CD4-positive, CD25-positive, alpha-beta regulatory T cell (primary cell): ENCODE results near the gene CNGA4. TPM values are rescaled to one million over a fixed set of nuclear protein-coding genes. Genes with fewer than 3 reads are reported as not detected.

Experiments used
- ATAC-seq, 2 donors: fragments of 150-1000 bp; cut with Tn5 transposase; one replicate each; pipeline ENCODE4 v1.10.0; 2021; ENCODE audit warnings: low read depth in 2 of 2, moderate number of reproducible peaks in 2 of 2, moderate library complexity in 1 of 2
- DNase-seq, 3 donors: peaks; one replicate each; pipeline versions ENCODE4 v3.0.0 to v3.0.0-alpha.2; 2012 to 2022; ENCODE audit warnings: mixed read lengths in 1 of 3
- H3K27ac ChIP-seq: one replicate; pipeline ENCODE4 v1.7.0; 2013; ENCODE audit warnings: mild to moderate bottlenecking, low read length; ENCODE audit not compliant: insufficient read depth, poor library complexity, severe bottlenecking
- H3K27me3 ChIP-seq: one replicate; pipeline ENCODE4 v1.7.0; 2013; ENCODE audit warnings: low read length; ENCODE audit not compliant: control insufficient read depth, insufficient read depth
- H3K36me3 ChIP-seq: one replicate; pipeline ENCODE4 v1.7.0; 2013; ENCODE audit warnings: mild to moderate bottlenecking, low read length, moderate library complexity; ENCODE audit not compliant: control insufficient read depth, insufficient read depth
- H3K4me1 ChIP-seq: 2 replicates; pipeline ENCODE4 v1.7.0; 2013; ENCODE audit warnings: mild to moderate bottlenecking, low read length; ENCODE audit not compliant: insufficient read depth, control insufficient read depth, poor library complexity, severe bottlenecking
- H3K4me3 ChIP-seq: one replicate; pipeline ENCODE4 v1.7.0; 2013; ENCODE audit warnings: low read depth, mild to moderate bottlenecking, low read length, moderate library complexity
- H3K9me3 ChIP-seq, 2 experiments: 1 replicate in 1 of 2; 2 replicates in 1 of 2; pipeline ENCODE4 v1.7.0; 2013; ENCODE audit warnings: low read length in 2 of 2, mild to moderate bottlenecking in 1 of 2, moderate library complexity in 1 of 2; ENCODE audit not compliant: control insufficient read depth in 2 of 2
- H3K27ac Mint-ChIP-seq, 3 donors: one replicate each; pipeline ENCODE4 v1.8.0; 2020 to 2022; ENCODE audit warnings: mild to moderate bottlenecking in 3 of 3, mixed read lengths in 3 of 3, moderate library complexity in 2 of 3
- H3K27me3 Mint-ChIP-seq: one replicate; pipeline ENCODE4 v1.8.0; 2022; ENCODE audit warnings: mild to moderate bottlenecking, mixed read lengths
- H3K36me3 Mint-ChIP-seq: one replicate; pipeline ENCODE4 v1.8.0; 2020; ENCODE audit warnings: mixed read lengths
- H3K4me1 Mint-ChIP-seq, 4 donors: one replicate each; pipeline ENCODE4 v1.8.0; 2020 to 2022; ENCODE audit warnings: mixed read lengths in 4 of 4, mild to moderate bottlenecking in 1 of 4
- H3K4me3 Mint-ChIP-seq, 4 donors: one replicate each; pipeline ENCODE4 v1.8.0; 2020 to 2022; ENCODE audit warnings: mild to moderate bottlenecking in 4 of 4, mixed read lengths in 4 of 4, moderate library complexity in 3 of 4
- H3K9me3 Mint-ChIP-seq, 7 donors: one replicate each; pipeline ENCODE4 v1.8.0; 2020 to 2022; ENCODE audit warnings: mixed read lengths in 7 of 7, mild to moderate bottlenecking in 3 of 7, moderate library complexity in 2 of 7
- polyA plus RNA-seq, 4 donors: library from polyadenylated mRNA; unstranded; fragments of 300-500 nt; fragmentation: Illumina TruSeq; gene quantifications; one replicate each; pipeline ENCODE4 v1.2.3, GENCODE V29; 2021
- total RNA-seq: library from RNA; stranded (reverse); gene quantifications from one replicate; pipeline ENCODE4 v1.2.3, GENCODE V29; 2022

CNGA4 gene
- total and polyA plus RNA-seq, 5 donors from 2014 or later, result 0.20 TPM; not detected in 4

GRCh38 chr11:6225896-6226295 lies 13.0 kb upstream of the CNGA4 start:
- DNase-seq (no peak), ATAC-seq (no peak)
- Histone ChIP-seq H3K27me3 (no peaks in the 10 kb centered on the region), H3K36me3 (peaks cover 35% of the 10 kb centered on the region), H3K4me3 (no peak overlapping the region), H3K4me1 (peaks cover 5% of the 10 kb centered on the region), H3K9me3 (no peaks in the 10 kb centered on the region), H3K27ac (no peak overlapping the region)
- H3K4me3 Mint-ChIP-seq, result no peak overlapping the region
- H3K9me3 Mint-ChIP-seq, result no peaks in the 10 kb centered on the region
- peaks cover 26% of the 10 kb centered on the region for H3K36me3 Mint-ChIP-seq
- peak overlapping the region in 1 of 3 donors; percentile 2 for H3K27ac Mint-ChIP-seq
- peaks cover 24 to 46% (median 43%) of the 10 kb centered on the region in 4 donors for H3K4me1 Mint-ChIP-seq
- H3K27me3 Mint-ChIP-seq, result no peaks in the 10 kb centered on the region

- Mint-ChIP-seq H3K9me3 (no peaks in the 10 kb centered on the region), H3K4me1 (peaks cover 24 to 59% (median 56%) of the 10 kb centered on the region in 4 donors), H3K27ac (no peak overlapping the region), H3K36me3 (peaks cover 15% of the 10 kb centered on the region), H3K4me3 (peak overlapping the region in 1 of 4 donors; percentile 26), H3K27me3 (no peaks in the 10 kb centered on the region)
- Histone ChIP-seq H3K9me3 (no peaks in the 10 kb centered on the region), H3K4me3 (no peak overlapping the region), H3K27me3 (no peaks in the 10 kb centered on the region), H3K4me1 (peaks cover 6% of the 10 kb centered on the region), H3K36me3 (peaks cover 11% of the 10 kb centered on the region), H3K27ac (no peak overlapping the region)
- DNase-seq (no peak), ATAC-seq (no peak)
Observed at GRCh38 chr11:6228520-6228919, 10.4 kb upstream of the CNGA4 start.

DNA sequence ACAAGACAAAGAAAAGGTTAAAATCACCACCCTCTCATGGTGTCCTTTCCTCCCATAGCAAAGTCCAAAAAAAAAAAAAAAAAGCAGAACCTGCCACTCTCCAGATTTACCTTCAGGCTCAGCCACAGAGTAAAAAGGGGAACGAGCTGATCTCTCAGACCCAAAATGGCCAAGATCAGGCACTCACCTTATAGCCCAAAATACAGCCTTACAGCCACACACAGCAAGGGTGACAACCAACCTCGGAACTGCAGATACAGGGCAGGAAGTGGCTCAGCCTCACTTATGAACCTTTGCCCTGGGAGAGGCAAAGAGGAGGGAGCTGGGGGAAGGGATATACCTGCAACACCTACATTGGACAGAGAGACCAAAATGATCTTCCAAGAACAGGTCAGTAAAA lies 9.0 kb upstream of the CNGA4 start:
- H3K4me3 ChIP-seq, result no peak overlapping the region
- no peaks in the 10 kb centered on the region for H3K27me3 ChIP-seq
- ATAC-seq (no peak), DNase-seq (peak in 1 of 3 donors; percentile 48)
- no peaks in the 10 kb centered on the region for H3K9me3 ChIP-seq
- peaks cover 24 to 69% (median 61%) of the 10 kb centered on the region in 4 donors for H3K4me1 Mint-ChIP-seq
- peaks cover 14% of the 10 kb centered on the region for H3K4me1 ChIP-seq
- no peak overlapping the region for H3K27ac ChIP-seq
- no peaks in the 10 kb centered on the region for H3K27me3 Mint-ChIP-seq
- H3K27ac Mint-ChIP-seq, result peak overlapping the region in 1 of 3 donors; percentile 21
- peak overlapping the region in 1 of 4 donors; percentile 24 for H3K4me3 Mint-ChIP-seq
- no peaks in the 10 kb centered on the region for H3K36me3 ChIP-seq
- peaks cover 11% of the 10 kb centered on the region for H3K36me3 Mint-ChIP-seq
- no peaks in the 10 kb centered on the region for H3K9me3 Mint-ChIP-seq

DNA sequence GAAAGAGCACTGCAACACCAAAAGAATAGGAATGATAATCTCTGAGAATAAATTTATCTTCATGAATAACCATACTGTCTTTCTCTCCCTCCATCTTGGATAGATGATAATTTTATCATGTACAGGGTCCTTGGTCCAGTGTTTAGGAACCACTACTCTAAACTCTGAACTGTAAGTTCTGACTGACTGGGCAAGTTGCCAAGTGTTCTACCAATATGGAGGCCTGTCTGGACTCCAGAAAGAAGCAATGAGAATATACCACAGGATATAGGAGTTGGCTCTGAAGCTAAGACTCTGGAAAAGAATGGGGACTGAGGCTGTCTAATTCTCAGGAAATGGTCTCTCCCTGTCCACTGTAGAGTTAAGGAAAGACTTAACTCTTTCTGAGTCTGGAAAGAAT lies 6.0 kb upstream of the CNGA4 start:
- Histone ChIP-seq H3K4me1 (peaks cover 21% of the 10 kb centered on the region), H3K27ac (no peak overlapping the region), H3K27me3 (no peaks in the 10 kb centered on the region), H3K9me3 (no peaks in the 10 kb centered on the region), H3K36me3 (no peaks in the 10 kb centered on the region), H3K4me3 (no peak overlapping the region)
- no peak for DNase-seq
- peak overlapping the region in 1 of 3 donors; percentile 13 for H3K27ac Mint-ChIP-seq
- peaks cover under 1% of the 10 kb centered on the region for H3K36me3 Mint-ChIP-seq
- H3K27me3 Mint-ChIP-seq, result no peaks in the 10 kb centered on the region
- H3K4me3 Mint-ChIP-seq, result peak overlapping the region in 2 of 4 donors; percentile 51 to 62
- no peak for ATAC-seq
- no peaks in the 10 kb centered on the region for H3K9me3 Mint-ChIP-seq
- H3K4me1 Mint-ChIP-seq, result peaks cover under 1 to 49% (median 45%) of the 10 kb centered on the region in 4 donors

- Mint-ChIP-seq H3K27ac (peak overlapping the region; percentile 92 to 99 (median 95)), H3K9me3 (no peaks in the 10 kb centered on the region), H3K4me3 (peak overlapping the region; percentile 93 to 100 (median 99)), H3K27me3 (no peaks in the 10 kb centered on the region), H3K36me3 (no peaks in the 10 kb centered on the region), H3K4me1 (peaks cover 0 to 49% (median 42%) of the 10 kb centered on the region in 4 donors)
- peak overlapping the region; percentile 76 for H3K27ac ChIP-seq
- H3K27me3 ChIP-seq, result peaks cover 3% of the 10 kb centered on the region
- peak overlapping the region; percentile 91 for H3K4me3 ChIP-seq
- H3K4me1 ChIP-seq, result peaks cover 21% of the 10 kb centered on the region
- DNase-seq (no peak), ATAC-seq (no peak)
- no peaks in the 10 kb centered on the region for H3K9me3 ChIP-seq
- no peaks in the 10 kb centered on the region for H3K36me3 ChIP-seq
Observed at GRCh38 chr11:6233984-6234386, 4.9 kb upstream of the CNGA4 start.

GRCh38 chr11:6234387-6235107 lies 4.3 kb upstream of the CNGA4 start, which contains the start of gene FHIP1B:
Gene FHIP1B (minus strand): TSS chr11:6234636. CDS start chr11:6224516, 10,120 bp downstream.
- no peaks in the 10 kb centered on the region for H3K27me3 Mint-ChIP-seq
- Histone ChIP-seq H3K27me3 (peaks cover 3% of the 10 kb centered on the region), H3K4me1 (peaks cover 21% of the 10 kb centered on the region), H3K9me3 (no peaks in the 10 kb centered on the region), H3K36me3 (no peaks in the 10 kb centered on the region), H3K27ac (peak within 1 kb of the TSS; percentile 78), H3K4me3 (peak within 1 kb of the TSS; percentile 91)
- peaks cover 0 to 46% (median 38%) of the 10 kb centered on the region in 4 donors for H3K4me1 Mint-ChIP-seq
- ATAC-seq (peak; percentile 91 to 94), DNase-seq (peak; percentile 100)
- peak within 1 kb of the TSS; percentile 93 to 100 (median 99) for H3K4me3 Mint-ChIP-seq
- no peaks in the 10 kb centered on the region for H3K9me3 Mint-ChIP-seq
- peak within 1 kb of the TSS; percentile 92 to 99 (median 95) for H3K27ac Mint-ChIP-seq
- H3K36me3 Mint-ChIP-seq, result no peaks in the 10 kb centered on the region

GRCh38 chr11:6237266-6237665 lies 1.6 kb upstream of the CNGA4 start:
- Mint-ChIP-seq H3K36me3 (no peaks in the 10 kb centered on the region), H3K27ac (no peak overlapping the region), H3K9me3 (no peaks in the 10 kb centered on the region), H3K4me3 (no peak overlapping the region), H3K4me1 (peaks cover 0 to 26% (median 17%) of the 10 kb centered on the region in 4 donors), H3K27me3 (no peaks in the 10 kb centered on the region)
- Histone ChIP-seq H3K4me1 (peaks cover 16% of the 10 kb centered on the region), H3K9me3 (no peaks in the 10 kb centered on the region), H3K4me3 (no peak overlapping the region), H3K27me3 (peaks cover 3% of the 10 kb centered on the region), H3K27ac (no peak overlapping the region), H3K36me3 (no peaks in the 10 kb centered on the region)
- DNase-seq (no peak), ATAC-seq (no peak)
